Sigmoid colon (tissue), 3 donors: ENCODE data around the gene MEGF6.

Source experiments
- CTCF ChIP-seq, 4 experiments: fragments of 450-650 bp in 3 of 4; fragments of 200-600 bp in 1 of 4; IDR thresholded peaks; one replicate each; pipeline ENCODE4 v1.5.1; 2016 to 2019; ENCODE audit warnings: antibody characterized with exemption in 4 of 4, mild to moderate bottlenecking in 3 of 4, moderate library complexity in 2 of 4
- POLR2A ChIP-seq, 2 donors: fragments of 450-650 bp; IDR thresholded peaks; one replicate each; pipeline ENCODE4 v1.6.1; 2016; ENCODE audit warnings: antibody characterized with exemption in 2 of 2, mild to moderate bottlenecking in 2 of 2, moderate library complexity in 2 of 2

GRCh38 chr1:3560981-3561380, 50.3 kb downstream of the MEGF6 start:
- no peak for TF ChIP-seq CTCF (IDR thresholded peaks at IDR 0.05)
- no peak for TF ChIP-seq POLR2A (IDR thresholded peaks at IDR 0.05)
